Measurements from ENCODE around the gene CCDC24.

Gene CCDC24

GRCh38 chr1:43968348-43968948 lies 23.0 kb upstream of the CCDC24 start:
- Histone ChIP-seq H3K36me3 (ENCODE audit: control insufficient read depth, insufficient read depth, low read length) (peaks cover 16% of the 10 kb centered on the region), H3K4me3 (replicated peaks; ENCODE audit: low read depth, low read length) (no peak overlapping the region), H3K27me3 (replicated peaks; ENCODE audit: control insufficient read depth, insufficient read depth, low read length) (no peaks in the 10 kb centered on the region)
- TF ChIP-seq CTCF (IDR thresholded peaks at IDR 0.05; ENCODE audit: insufficient read depth, low read length, poor library complexity, severe bottlenecking), result no peak
- DNase-seq (ENCODE audit: extremely low read depth, insufficient read length), result no peak

- H3K4me3 ChIP-seq (replicated peaks; ENCODE audit: low read depth, low read length), result no peak overlapping the region
Measured at GRCh38 chr1:43969416-43969745, 22.0 kb upstream of the CCDC24 start.

GRCh38 chr1:43969746-43970466 lies 21.5 kb upstream of the CCDC24 start, which contains the start of gene DPH2:
TSS of gene DPH2 (plus strand) at chr1:43970010. CDS start at chr1:43970176, 166 bp downstream.
- Histone ChIP-seq H3K36me3 (ENCODE audit: control insufficient read depth, insufficient read depth, low read length) (peaks cover 13% of the 10 kb centered on the region), H3K27me3 (replicated peaks; ENCODE audit: control insufficient read depth, insufficient read depth, low read length) (no peaks in the 10 kb centered on the region), H3K4me3 (replicated peaks; ENCODE audit: low read depth, low read length) (peak within 1 kb of the TSS; percentile 96)
- TF ChIP-seq CTCF (IDR thresholded peaks at IDR 0.05; ENCODE audit: insufficient read depth, low read length, poor library complexity, severe bottlenecking), result peak; percentile 28
- DNase-seq (ENCODE audit: extremely low read depth, insufficient read length), result peak; percentile 91

More at GRCh38 chr1:43969416-43969745, 22.0 kb upstream of the CCDC24 start:
- DNase-seq (ENCODE audit: extremely low read depth, insufficient read length), result no peak
- Histone ChIP-seq H3K36me3 (ENCODE audit: control insufficient read depth, insufficient read depth, low read length) (peaks cover 16% of the 10 kb centered on the region), H3K27me3 (replicated peaks; ENCODE audit: control insufficient read depth, insufficient read depth, low read length) (no peaks in the 10 kb centered on the region)
- TF ChIP-seq CTCF (IDR thresholded peaks at IDR 0.05; ENCODE audit: insufficient read depth, low read length, poor library complexity, severe bottlenecking), result no peak

- Histone ChIP-seq H3K36me3 (ENCODE audit: control insufficient read depth, insufficient read depth, low read length) (peaks cover 12% of the 10 kb centered on the region), H3K27me3 (replicated peaks; ENCODE audit: control insufficient read depth, insufficient read depth, low read length) (no peaks in the 10 kb centered on the region), H3K4me3 (replicated peaks; ENCODE audit: low read depth, low read length) (peak overlapping the region; percentile 96)
- no peak for DNase-seq (ENCODE audit: extremely low read depth, insufficient read length)
- no peak for TF ChIP-seq CTCF (IDR thresholded peaks at IDR 0.05; ENCODE audit: insufficient read depth, low read length, poor library complexity, severe bottlenecking)
Measured at GRCh38 chr1:43970502-43970901, 20.9 kb upstream of the CCDC24 start.

- TF ChIP-seq CTCF (IDR thresholded peaks at IDR 0.05; ENCODE audit: insufficient read depth, low read length, poor library complexity, severe bottlenecking), result no peak
- DNase-seq (ENCODE audit: extremely low read depth, insufficient read length), result no peak
- peaks cover 12% of the 10 kb centered on the region for H3K36me3 ChIP-seq (ENCODE audit: control insufficient read depth, insufficient read depth, low read length)
- no peaks in the 10 kb centered on the region for H3K27me3 ChIP-seq (replicated peaks; ENCODE audit: control insufficient read depth, insufficient read depth, low read length)
- peak overlapping the region; percentile 96 for H3K4me3 ChIP-seq (replicated peaks; ENCODE audit: low read depth, low read length)
Measured at GRCh38 chr1:43970911-43971310, 20.5 kb upstream of the CCDC24 start.

Measured in GM06990 (cell line).